HL-60 (cell line): ENCODE data around the gene CDH23.

Source experiments
- DNase-seq, 2 experiments: peaks; one replicate each; pipeline ENCODE4 v3.0.0-alpha.2; 2010 to 2020; ENCODE audit warnings: low read depth in 1 of 2, low spot score in 1 of 2
- H3K27ac ChIP-seq: fragments of 250-450 bp; sonication (Bioruptor Pico); replicated peaks from 2 replicates; pipeline ENCODE4 v1.5.1; 2020; ENCODE audit warnings: mild to moderate bottlenecking, moderate library complexity
- H3K27me3 ChIP-seq: fragments of 250-450 bp; sonication (Bioruptor Pico); 2 replicates; pipeline ENCODE4 v1.5.1; 2021; ENCODE audit warnings: mild to moderate bottlenecking, moderate library complexity; ENCODE audit not compliant: insufficient read depth, poor library complexity, severe bottlenecking
- H3K4me3 ChIP-seq: replicated peaks from 2 replicates; pipeline ENCODE4 v1.5.1; 2011; ENCODE audit warnings: mild to moderate bottlenecking, control low read depth, low read length; ENCODE audit not compliant: insufficient read depth
- CTCF ChIP-seq: IDR thresholded peaks from one replicate; pipeline ENCODE4 v1.5.1; 2011; ENCODE audit warnings: low read length, control low read depth, inconsistent platforms; ENCODE audit not compliant: insufficient read depth
- GABPA ChIP-seq: IDR thresholded peaks from 2 replicates; pipeline ENCODE4 v1.6.1; 2012; ENCODE audit warnings: low read depth
- POLR2AphosphoS5 ChIP-seq: IDR thresholded peaks from 2 replicates; pipeline ENCODE4 v1.6.1; 2012; ENCODE audit warnings: low read depth
- REST ChIP-seq: IDR thresholded peaks from 2 replicates; pipeline ENCODE4 v1.6.1; 2012; ENCODE audit warnings: low read depth; ENCODE audit not compliant: insufficient replicate concordance
- SPI1 ChIP-seq: IDR thresholded peaks from 2 replicates; pipeline ENCODE4 v1.6.1; 2012; ENCODE audit warnings: low read depth, mild to moderate bottlenecking, borderline replicate concordance

The CDH23 gene

GRCh38 chr10:71703577-71703976, 306.9 kb downstream of the CDH23 start:
- DNase-seq: no peak
- Histone ChIP-seq H3K27me3 (no peaks in the 10 kb centered on the region), H3K27ac (no peak overlapping the region), H3K4me3 (no peak overlapping the region)
- no peak for TF ChIP-seq POLR2AphosphoS5
- no peak for TF ChIP-seq CTCF
- no peak for TF ChIP-seq REST
- no peak for TF ChIP-seq SPI1
- no peak for TF ChIP-seq GABPA

- no peaks in the 10 kb centered on the region for H3K27me3 ChIP-seq
- H3K27ac ChIP-seq: no peak overlapping the region
- TF ChIP-seq REST (no peak), GABPA (no peak), POLR2AphosphoS5 (no peak), CTCF (no peak), SPI1 (no peak)
- DNase-seq: no peak
- H3K4me3 ChIP-seq: no peak overlapping the region
Measured at GRCh38 chr10:71704816-71705215, 308.1 kb downstream of the CDH23 start.

- TF ChIP-seq POLR2AphosphoS5 (no peak), GABPA (no peak), SPI1 (no peak), CTCF (no peak), REST (no peak)
- H3K27me3 ChIP-seq: no peaks in the 10 kb centered on the region
- DNase-seq: no peak
- H3K27ac ChIP-seq: no peak overlapping the region
- no peak overlapping the region for H3K4me3 ChIP-seq
Measured at GRCh38 chr10:71705582-71705981, 308.9 kb downstream of the CDH23 start.
